Upper lobe of left lung (tissue), 6 donors: ENCODE results near the gene ARVCF. TPM values are rescaled to one million over a fixed set of nuclear protein-coding genes. Genes with fewer than 3 reads are reported as not detected.
A peak's percentile ranks its signal among the peaks of the same experiment; 100 is the strongest.

Experiments used
- ATAC-seq, 2 donors: fragments of 200-7000 bp; cut with Tn5 transposase; one replicate each; pipeline ENCODE4 v1.9.1; 2022; ENCODE audit warnings: mild to moderate bottlenecking in 2 of 2, moderate library complexity in 2 of 2; ENCODE audit not compliant: low FRiP score in 2 of 2
- DNase-seq, 2 donors: peaks; one replicate each; pipeline ENCODE4 v3.0.0-alpha.2; 2019 to 2020
- H3K27ac ChIP-seq, 4 donors: fragments of 200-600 bp; sonication (generic); one replicate each; pipeline ENCODE4 v1.5.1; 2016 to 2019
- H3K27me3 ChIP-seq, 4 donors: fragments of 200-600 bp; sonication (generic); one replicate each; pipeline ENCODE4 v1.5.1; 2017 to 2019
- H3K36me3 ChIP-seq, 4 donors: fragments of 200-600 bp; sonication (generic); one replicate each; pipeline ENCODE4 v1.5.1; 2016 to 2019
- H3K4me1 ChIP-seq, 4 donors: fragments of 200-600 bp; sonication (generic); one replicate each; pipeline ENCODE4 v1.5.1; 2018 to 2019
- H3K4me3 ChIP-seq, 4 donors: fragments of 200-600 bp; sonication (generic); one replicate each; pipeline ENCODE4 v1.5.1; 2017 to 2019; ENCODE audit warnings: mild to moderate bottlenecking in 2 of 4, moderate library complexity in 1 of 4
- H3K9me3 ChIP-seq, 4 donors: fragments of 200-600 bp; sonication (generic); one replicate each; pipeline ENCODE4 v1.5.1; 2018 to 2019
- CTCF ChIP-seq, 6 experiments: fragments of 450-650 bp in 4 of 6; fragments of 200-600 bp in 2 of 6; sonication (generic) in 2 of 6; IDR thresholded peaks; one replicate each; pipeline ENCODE4 v1.5.1; 2016 to 2019; ENCODE audit warnings: antibody characterized with exemption in 6 of 6
- EP300 ChIP-seq, 4 donors: sonication (generic); formaldehyde crosslinking; IDR thresholded peaks; one replicate each; pipeline ENCODE4 v1.5.1; 2017; ENCODE audit warnings: antibody characterized with exemption in 4 of 4, control low read depth in 2 of 4
- POLR2A ChIP-seq, 4 donors: fragments of 450-650 bp; IDR thresholded peaks; one replicate each; pipeline ENCODE4 v1.5.1; 2016 to 2017; ENCODE audit warnings: antibody characterized with exemption in 4 of 4, mild to moderate bottlenecking in 2 of 4
- POLR2AphosphoS5 ChIP-seq, 2 donors: sonication (generic); formaldehyde crosslinking; IDR thresholded peaks; one replicate each; pipeline ENCODE4 v1.5.1; 2017; ENCODE audit warnings: antibody characterized with exemption in 2 of 2
- WGBS, 2 donors: methylation state at CpG; one replicate each; pipeline ENCODE4 v1.1.5; 2017 to 2018; 5-methylcytosine and 5-hydroxymethylcytosine counted together
- total RNA-seq, 6 donors: library from RNA; depleted of rRNA in 4 of 6; stranded (reverse); fragments of >200 nt in 4 of 6; gene quantifications; one replicate each; pipeline versions ENCODE4 v1.1.0 to v1.2.1, GENCODE V29; 2016 to 2021
- donor health status: DM: no; HTN: no; CAD: no; lungs with moderate emphysema.
- donor health status: DM: no; HTN: yes; CAD: no; lungs with severe emphysema.

Gene ARVCF
- total RNA-seq, 6 donors from 2014 or later = 18.5 to 54.5 (median 22.8) TPM

GRCh38 chr22:20031732-20032406 is 15.2 kb upstream of the ARVCF start:
- Histone ChIP-seq H3K9me3 (no peaks in the 10 kb centered on the region), H3K4me3 (no peak overlapping the region), H3K27ac (no peak overlapping the region), H3K27me3 (no peaks in the 10 kb centered on the region), H3K4me1 (peaks cover 16 to 35% (median 18%) of the 10 kb centered on the region in 4 donors), H3K36me3 (peaks cover 0 to 21% (median 13%) of the 10 kb centered on the region in 4 donors)
- 75 to 94% methylated on average over 9 to 15 of the region's 16 CpGs for WGBS, 2 donors
- TF ChIP-seq EP300 (IDR thresholded peaks at IDR 0.05) (no peak), POLR2A (IDR thresholded peaks at IDR 0.05) (no peak), POLR2AphosphoS5 (IDR thresholded peaks at IDR 0.05) (no peak), CTCF (IDR thresholded peaks at IDR 0.05) (no peak)
- DNase-seq = no peak
- ATAC-seq = peak in 1 of 2 donors; percentile 7

GRCh38 chr22:20029550-20030225 is 13.1 kb upstream of the ARVCF start:
- peaks cover 0 to 13% (median 9%) of the 10 kb centered on the region in 4 donors for H3K36me3 ChIP-seq
- DNase-seq = no peak
- ATAC-seq = no peak
- H3K9me3 ChIP-seq = no peaks in the 10 kb centered on the region
- H3K4me3 ChIP-seq = no peak overlapping the region
- H3K27ac ChIP-seq = no peak overlapping the region
- H3K4me1 ChIP-seq = peaks cover 16 to 30% (median 18%) of the 10 kb centered on the region in 4 donors
- no peaks in the 10 kb centered on the region for H3K27me3 ChIP-seq
- WGBS, 2 donors = 92 to 96% methylated on average over 9 of the region's 9 CpGs
- TF ChIP-seq POLR2A (IDR thresholded peaks at IDR 0.05) (no peak), EP300 (IDR thresholded peaks at IDR 0.05) (no peak), CTCF (IDR thresholded peaks at IDR 0.05) (no peak)

GRCh38 chr22:20028855-20029549 is 12.4 kb upstream of the ARVCF start:
- WGBS, 2 donors = 85 to 88% methylated on average over 15 to 16 of the region's 16 CpGs
- peaks cover 16 to 34% (median 18%) of the 10 kb centered on the region in 4 donors for H3K4me1 ChIP-seq
- DNase-seq (no peak), ATAC-seq (no peak)
- peaks cover 0 to 16% (median 9%) of the 10 kb centered on the region in 4 donors for H3K36me3 ChIP-seq
- H3K9me3 ChIP-seq = no peaks in the 10 kb centered on the region
- H3K27ac ChIP-seq = no peak overlapping the region
- TF ChIP-seq POLR2A (IDR thresholded peaks at IDR 0.05) (no peak), EP300 (IDR thresholded peaks at IDR 0.05) (no peak), CTCF (IDR thresholded peaks at IDR 0.05) (no peak), POLR2AphosphoS5 (IDR thresholded peaks at IDR 0.05) (no peak)
- H3K4me3 ChIP-seq = no peak overlapping the region
- H3K27me3 ChIP-seq = no peaks in the 10 kb centered on the region

GRCh38 chr22:20027966-20028854 is 11.6 kb upstream of the ARVCF start:
- H3K27ac ChIP-seq = no peak overlapping the region
- peaks cover 0 to 16% (median 9%) of the 10 kb centered on the region in 4 donors for H3K36me3 ChIP-seq
- H3K9me3 ChIP-seq = no peaks in the 10 kb centered on the region
- TF ChIP-seq EP300 (IDR thresholded peaks at IDR 0.05) = no peak
- no peak for TF ChIP-seq POLR2AphosphoS5 (IDR thresholded peaks at IDR 0.05)
- no peak for TF ChIP-seq CTCF (IDR thresholded peaks at IDR 0.05)
- TF ChIP-seq POLR2A (IDR thresholded peaks at IDR 0.05) = no peak
- DNase-seq = no peak
- no peaks in the 10 kb centered on the region for H3K27me3 ChIP-seq
- H3K4me1 ChIP-seq = peaks cover 16 to 36% (median 18%) of the 10 kb centered on the region in 4 donors
- 90 to 91% methylated on average over 12 of the region's 12 CpGs for WGBS, 2 donors
- H3K4me3 ChIP-seq = no peak overlapping the region
- no peak for ATAC-seq
